ENCODE measurements around the gene CAPN15. TPM values are rescaled to one million over a fixed set of nuclear protein-coding genes. Genes with fewer than 3 reads are reported as not detected.

The CAPN15 gene
- total and polyA plus RNA-seq, 9 of the 15 experiments (the other 6 are each of a cell fraction or from before 2014, with no cell fraction given), result 0.62 to 111 (median 14.2) TPM

DNA sequence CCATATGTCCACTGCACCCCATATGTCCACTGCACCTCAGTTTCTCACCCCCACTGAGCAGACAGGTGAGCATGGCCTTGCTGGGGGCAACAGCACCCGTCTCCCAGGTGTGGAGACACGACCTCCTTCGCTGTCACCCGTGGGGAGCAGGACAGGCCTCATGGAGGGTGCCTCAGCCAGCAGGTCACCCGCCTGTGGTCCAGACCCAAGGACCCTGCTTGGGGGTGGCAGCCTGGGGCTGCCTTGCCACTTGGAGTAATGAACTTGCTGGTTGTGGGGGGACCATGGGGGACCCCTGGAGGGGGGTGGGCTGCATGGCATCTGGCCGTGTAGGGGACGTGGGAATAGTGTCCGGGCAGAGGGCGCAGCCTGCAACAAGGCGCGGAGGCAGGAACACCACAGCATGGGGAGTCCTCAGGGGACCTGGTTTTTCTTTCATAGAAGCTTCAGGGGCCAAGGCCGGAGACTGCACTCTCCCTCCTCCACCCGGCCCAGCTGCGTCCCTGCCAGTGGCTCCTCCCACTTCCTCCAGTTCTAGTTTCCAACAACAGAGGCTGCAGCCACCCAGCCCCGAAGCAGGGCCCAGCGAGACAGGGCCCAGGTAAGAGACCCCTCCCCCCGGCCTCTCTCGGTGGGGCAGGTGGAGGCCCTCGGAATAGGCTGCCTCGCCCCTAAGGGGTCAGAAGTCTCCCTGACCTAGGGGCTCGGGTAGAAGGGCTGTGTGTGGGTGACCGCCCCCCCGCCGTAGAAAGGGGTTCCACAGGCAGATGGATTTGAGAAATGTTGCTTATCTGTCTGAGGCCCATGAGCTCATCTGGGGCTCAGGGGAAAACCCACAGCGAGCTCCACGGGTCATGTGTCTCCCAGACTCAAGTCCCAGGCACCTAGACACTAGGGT lies 39.2 kb downstream of the CAPN15 start, which contains the start of gene NHLRC4 (continued):
- TF ChIP-seq MGA (IDR thresholded peaks at IDR 0.05), result no peak; the same call in 1 of the 2 replicates
- no peak; the same call in 1 of the 2 replicates for TF ChIP-seq GTF2E2 (tag; IDR thresholded peaks at IDR 0.05)
- TF ChIP-seq, protein P1, sequence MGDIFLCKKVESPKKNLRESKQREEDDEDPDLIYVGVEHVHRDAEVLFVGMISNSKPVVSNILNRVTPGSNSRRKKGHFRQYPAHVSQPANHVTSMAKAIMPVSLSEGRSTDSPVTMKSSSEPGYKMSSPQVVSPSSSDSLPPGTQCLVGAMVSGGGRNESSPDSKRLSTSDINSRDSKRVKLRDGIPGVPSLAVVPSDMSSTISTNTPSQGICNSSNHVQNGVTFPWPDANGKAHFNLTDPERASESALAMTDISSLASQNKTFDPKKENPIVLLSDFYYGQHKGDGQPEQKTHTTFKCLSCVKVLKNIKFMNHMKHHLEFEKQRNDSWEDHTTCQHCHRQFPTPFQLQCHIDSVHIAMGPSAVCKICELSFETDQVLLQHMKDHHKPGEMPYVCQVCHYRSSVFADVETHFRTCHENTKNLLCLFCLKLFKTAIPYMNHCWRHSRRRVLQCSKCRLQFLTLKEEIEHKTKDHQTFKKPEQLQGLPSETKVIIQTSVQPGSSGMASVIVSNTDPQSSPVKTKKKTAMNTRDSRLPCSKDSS (IDR thresholded peaks at IDR 0.05; ENCODE audit: low read depth, partially characterized antibody), result no peak
- no peak for TF ChIP-seq ETV5 (CRISPR knock-in tag; IDR thresholded peaks at IDR 0.05; ENCODE audit: low read depth)
- TF ChIP-seq ATF1 (CRISPR knock-in tag; IDR thresholded peaks at IDR 0.05), result no peak
- TF ChIP-seq ATF1 (tag; IDR thresholded peaks at IDR 0.05), result peak; percentile 76
- TF ChIP-seq, protein P2, sequence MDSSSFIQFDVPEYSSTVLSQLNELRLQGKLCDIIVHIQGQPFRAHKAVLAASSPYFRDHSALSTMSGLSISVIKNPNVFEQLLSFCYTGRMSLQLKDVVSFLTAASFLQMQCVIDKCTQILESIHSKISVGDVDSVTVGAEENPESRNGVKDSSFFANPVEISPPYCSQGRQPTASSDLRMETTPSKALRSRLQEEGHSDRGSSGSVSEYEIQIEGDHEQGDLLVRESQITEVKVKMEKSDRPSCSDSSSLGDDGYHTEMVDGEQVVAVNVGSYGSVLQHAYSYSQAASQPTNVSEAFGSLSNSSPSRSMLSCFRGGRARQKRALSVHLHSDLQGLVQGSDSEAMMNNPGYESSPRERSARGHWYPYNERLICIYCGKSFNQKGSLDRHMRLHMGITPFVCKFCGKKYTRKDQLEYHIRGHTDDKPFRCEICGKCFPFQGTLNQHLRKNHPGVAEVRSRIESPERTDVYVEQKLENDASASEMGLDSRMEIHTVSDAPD (CRISPR knock-in tag; IDR thresholded peaks at IDR 0.05), result no peak
- no peak for TF ChIP-seq CC2D1A (IDR thresholded peaks at IDR 0.05)
- TF ChIP-seq ZNF175 (CRISPR knock-in tag; IDR thresholded peaks at IDR 0.05; ENCODE audit: low read depth), result no peak
- no peak for TF ChIP-seq HSF4 (CRISPR knock-in tag; IDR thresholded peaks at IDR 0.05; ENCODE audit: borderline replicate concordance)
- TF ChIP-seq RFX5 (IDR thresholded peaks at IDR 0.05; ENCODE audit: low read depth, low read length), result no peak

All from K562 (cell line).